Hepatocyte (in vitro differentiated cells): ENCODE data around the gene ULK2.

Experiments used
- CTCF ChIP-seq: fragments of 200-600 bp; sonication (generic); IDR thresholded peaks from 2 replicates; pipeline ENCODE4 v1.5.1; 2016; ENCODE audit warnings: antibody characterized with exemption, mild to moderate bottlenecking; ENCODE audit not compliant: poor library complexity
- EZH2 ChIP-seq: fragments of 200-600 bp; sonication (generic); IDR thresholded peaks from 2 replicates; pipeline ENCODE4 v1.6.1; 2016; ENCODE audit warnings: antibody characterized with exemption, mild to moderate bottlenecking, borderline replicate concordance
- EZH2phosphoT487 ChIP-seq: fragments of 200-600 bp; sonication (generic); IDR thresholded peaks from one replicate; pipeline ENCODE4 v1.6.1; 2018; ENCODE audit warnings: antibody characterized with exemption, mild to moderate bottlenecking, low read depth, moderate library complexity; ENCODE audit not compliant: unreplicated experiment, severe bottlenecking

DNA sequence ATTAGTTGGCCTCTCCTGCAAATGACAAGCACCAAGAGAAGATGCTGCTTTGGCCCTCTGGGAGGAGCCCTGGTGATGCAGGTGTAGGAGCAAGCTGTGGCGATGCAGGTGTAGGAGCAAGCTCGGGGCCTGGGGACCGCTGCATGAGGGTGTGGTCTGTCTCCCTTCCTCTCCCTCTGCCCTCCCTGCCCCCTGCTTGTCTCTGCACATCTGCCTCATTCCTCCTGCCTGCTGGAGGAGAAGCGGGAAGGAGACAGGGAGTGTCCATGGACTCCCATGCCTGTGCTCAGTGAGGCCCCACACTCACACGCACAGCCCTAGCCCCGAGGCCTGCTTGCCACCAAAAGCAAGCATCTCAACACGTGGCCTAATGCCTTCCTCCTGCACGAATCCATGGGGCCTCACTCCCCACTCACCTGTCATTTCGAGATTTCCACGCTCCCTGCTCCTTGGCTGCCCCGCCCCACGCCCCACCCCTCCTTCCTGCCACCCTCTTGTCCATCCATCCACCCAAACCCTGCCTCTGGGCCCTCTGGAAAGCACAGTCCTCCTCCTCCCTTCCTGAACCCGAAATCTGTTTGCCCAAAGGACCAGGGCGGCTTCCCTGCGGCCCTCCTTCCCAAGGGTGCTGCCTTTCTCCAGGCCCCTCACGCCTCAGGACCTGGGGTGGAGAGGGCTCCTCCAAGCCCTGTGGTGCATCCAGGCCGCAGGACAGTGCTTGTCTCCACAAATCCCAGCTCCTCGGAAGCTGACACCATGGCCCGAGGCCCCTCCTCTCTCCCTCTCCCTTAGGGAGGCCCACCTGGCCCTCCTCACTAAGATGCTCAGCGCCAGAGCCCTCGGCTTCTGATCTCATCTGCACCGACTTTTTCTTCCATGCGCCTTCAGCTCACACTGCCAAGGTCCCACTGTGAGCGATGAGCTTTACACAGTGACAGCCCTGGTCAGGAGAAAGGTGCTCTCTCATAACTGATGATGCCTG, 107.9 kb downstream of the ULK2 start:
- TF ChIP-seq CTCF: no peak
- TF ChIP-seq EZH2: no peak
- TF ChIP-seq EZH2phosphoT487: no peak
